ENCODE measurements around the gene GRIP2.

Gene GRIP2

DNA sequence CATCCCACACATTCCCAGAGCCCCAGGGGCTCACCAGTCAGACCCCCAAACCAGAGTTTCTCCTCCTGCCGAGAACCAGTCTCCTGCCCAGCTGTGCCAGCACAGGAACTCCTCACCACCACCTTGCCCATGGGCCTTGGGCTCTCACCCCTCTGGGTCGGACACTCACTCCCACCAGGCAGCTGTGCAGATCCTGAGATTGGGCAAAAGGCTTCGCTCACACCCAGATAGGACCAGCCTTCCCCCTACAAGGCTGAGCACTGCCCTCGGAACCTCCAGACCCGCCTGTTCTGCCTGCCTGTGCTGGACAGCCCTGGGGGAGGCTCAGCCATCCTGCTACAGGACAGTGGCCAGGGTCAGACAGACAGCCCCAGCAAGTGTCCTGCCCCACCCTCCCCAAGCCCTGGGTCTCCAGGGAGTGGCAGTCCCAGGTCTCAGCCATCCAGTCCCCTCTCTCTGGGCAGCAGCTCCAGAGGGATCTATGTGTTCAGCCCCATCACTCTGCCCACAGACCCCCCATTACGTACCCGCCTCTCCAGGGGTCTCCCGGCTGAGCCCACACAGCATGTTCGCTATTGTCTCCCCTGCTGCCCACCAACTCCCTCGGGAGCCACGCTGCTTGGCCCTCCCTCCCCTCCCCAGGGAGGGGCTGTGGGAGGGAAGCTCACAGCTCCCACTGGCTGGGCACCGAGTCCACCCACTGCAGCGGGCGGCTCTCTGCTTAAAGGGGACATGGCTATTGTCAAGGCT is at the start of gene GRIP2:
Gene GRIP2, minus strand, starts transcription at position 601 of the 750 bp plus-strand sequence. Its CDS starts 34 bp downstream, at position 567.
- DNase-seq: no peak

DNA sequence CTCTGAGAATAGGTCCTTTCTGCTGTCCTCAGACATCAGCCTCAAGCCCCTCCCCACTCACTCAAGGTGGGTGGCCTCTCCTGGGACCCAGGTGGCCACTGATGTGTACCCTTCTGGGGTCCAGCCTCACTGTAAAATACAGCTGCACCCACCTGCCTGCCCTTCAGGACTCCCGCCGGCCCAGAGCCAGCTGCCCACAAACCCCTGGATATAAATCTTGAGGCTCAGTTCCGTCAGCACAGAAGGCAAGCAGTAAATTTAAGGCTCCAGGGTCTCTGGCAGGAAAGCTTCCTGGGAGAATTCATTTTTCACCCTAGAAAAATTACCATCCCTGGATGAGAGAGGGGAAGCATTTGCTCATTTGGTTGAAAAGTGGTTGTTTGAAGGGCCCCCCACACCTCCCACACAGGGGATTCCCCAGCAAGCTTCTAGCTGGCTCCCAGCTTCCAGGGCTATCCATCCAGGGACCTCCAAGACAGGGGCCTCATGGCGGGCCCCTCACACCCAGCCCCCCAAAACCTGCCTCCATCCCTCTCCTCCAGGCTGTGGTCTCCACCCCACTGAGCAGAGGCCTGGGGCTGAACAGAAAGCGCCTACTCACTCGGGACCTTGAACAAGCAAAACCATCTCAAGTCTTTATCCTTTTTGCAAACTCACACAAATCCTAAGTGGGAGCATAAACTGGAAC is 48.4 kb upstream of the GRIP2 start:
- DNase-seq: no peak

More for the DNA sequence above, at the start of gene GRIP2:
- no peak for ATAC-seq

GRCh38 chr3:14587740-14588360 is 47.7 kb upstream of the GRIP2 start:
- no peak for ATAC-seq

More for the DNA sequence above, 48.4 kb upstream of the GRIP2 start:
- ATAC-seq: no peak

DNA sequence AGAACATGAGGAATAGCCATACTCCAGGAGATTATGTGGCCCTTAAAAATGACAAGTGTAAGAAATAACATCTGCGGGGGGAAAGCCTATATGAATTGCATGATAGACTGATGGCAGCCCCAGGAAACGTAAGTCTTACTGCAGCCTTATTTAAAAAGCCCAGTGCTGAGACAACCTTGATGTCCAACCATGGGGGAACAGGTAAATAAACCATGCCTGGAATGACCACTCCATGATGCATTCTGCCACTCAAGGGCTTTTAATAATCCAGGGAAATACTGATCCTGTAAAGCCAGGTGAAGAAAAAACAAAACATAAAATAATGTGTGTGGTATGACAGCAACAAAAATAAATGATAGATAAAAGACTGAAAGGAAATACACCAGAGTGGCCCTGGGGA is 46.5 kb upstream of the GRIP2 start:
- ATAC-seq (no peak), DNase-seq (no peak)

More at GRCh38 chr3:14587740-14588360, 47.7 kb upstream of the GRIP2 start:
- DNase-seq: no peak

- ATAC-seq (no peak), DNase-seq (no peak)
These were observed 43.5 kb upstream of the GRIP2 start for GRCh38 chr3:14583548-14584091.

- ATAC-seq: no peak
- no peak for DNase-seq
These were observed 41.9 kb upstream of the GRIP2 start for GRCh38 chr3:14582045-14582410.

DNA sequence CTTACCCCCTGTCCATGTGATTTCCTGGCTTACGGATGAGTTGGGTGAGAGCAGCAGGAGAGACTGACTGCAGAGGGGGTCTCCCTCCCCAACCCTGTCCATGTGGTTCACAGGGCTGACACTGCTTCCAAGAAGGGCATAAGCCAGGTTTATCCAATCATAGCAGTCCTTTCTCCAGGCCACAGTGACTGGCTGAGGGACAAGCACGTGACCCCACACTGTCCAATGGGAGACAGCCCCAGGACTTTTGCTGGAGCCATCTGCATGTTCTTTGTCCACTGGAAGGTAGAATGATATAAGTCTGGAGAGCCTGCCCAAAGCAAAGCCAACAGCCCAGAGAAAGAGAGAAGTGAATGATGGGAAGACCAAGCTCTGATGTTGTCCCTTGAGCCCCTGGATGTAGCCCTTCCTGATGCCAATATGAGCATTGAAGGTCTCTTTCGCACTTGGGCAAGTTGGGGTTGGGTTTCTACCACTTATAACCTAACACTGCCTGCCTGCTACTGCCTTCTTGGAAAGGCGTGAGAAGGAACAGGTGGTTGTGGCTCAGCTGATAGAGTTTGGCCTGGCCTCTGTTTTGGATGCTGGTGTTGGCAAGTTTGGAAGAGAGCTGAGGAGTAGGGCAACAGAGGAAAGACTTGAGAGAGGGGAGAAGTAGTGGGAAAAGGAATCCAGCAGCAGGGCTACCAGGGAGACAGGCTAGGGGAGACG is 41.3 kb upstream of the GRIP2 start:
- no peak for ATAC-seq
- no peak for DNase-seq

GRCh38 chr3:14577897-14578296 is 37.8 kb upstream of the GRIP2 start:
- no peak for ATAC-seq

GRCh38 chr3:14576163-14576562 is 36.0 kb upstream of the GRIP2 start:
- no peak for DNase-seq

More at GRCh38 chr3:14577897-14578296, 37.8 kb upstream of the GRIP2 start:
- DNase-seq: no peak

GRCh38 chr3:14574183-14574582 is 34.0 kb upstream of the GRIP2 start:
- no peak for ATAC-seq

More at GRCh38 chr3:14576163-14576562, 36.0 kb upstream of the GRIP2 start:
- no peak for ATAC-seq

DNA sequence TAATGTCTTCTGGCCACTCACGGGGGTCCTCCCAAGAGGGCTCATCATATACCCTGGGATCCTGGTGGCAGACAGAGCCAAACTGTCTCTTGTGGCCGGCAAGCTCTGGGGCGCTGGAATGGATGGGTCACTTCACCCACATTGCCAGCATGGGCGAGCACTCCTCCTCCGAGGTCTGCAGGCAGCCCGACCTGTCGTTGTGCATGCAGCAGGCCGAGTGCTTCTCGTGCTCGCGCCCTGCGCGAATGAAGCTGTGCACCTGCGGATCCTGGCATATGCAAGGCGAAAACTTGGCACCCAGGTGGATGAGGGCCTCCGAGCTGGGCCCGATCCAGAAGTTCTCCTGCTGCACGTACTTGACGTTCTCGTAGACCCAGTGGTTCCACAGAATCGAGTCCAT is 33.6 kb upstream of the GRIP2 start:
- ATAC-seq: no peak
- DNase-seq: no peak

More at GRCh38 chr3:14574183-14574582, 34.0 kb upstream of the GRIP2 start:
- DNase-seq: no peak

DNA sequence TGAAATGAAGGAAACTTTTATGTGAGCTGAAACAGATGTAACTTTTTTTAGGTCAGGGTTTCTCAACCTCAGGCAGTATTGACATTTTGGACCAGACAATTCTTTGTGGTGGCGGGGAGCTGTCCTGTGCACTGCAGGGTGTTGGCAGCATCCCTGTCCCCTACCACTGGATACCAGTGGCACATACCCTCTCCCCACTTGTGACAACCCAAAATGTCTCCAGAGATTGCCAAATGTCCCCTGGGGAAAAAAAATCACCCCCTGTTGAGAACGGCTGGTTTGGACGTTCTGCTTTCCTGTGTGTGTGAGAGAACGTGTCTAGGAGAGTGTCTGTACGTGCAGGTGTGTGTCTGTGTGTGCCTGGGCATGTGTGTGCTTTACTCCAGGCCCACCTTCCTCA is 30.7 kb upstream of the GRIP2 start:
- no peak for ATAC-seq
- DNase-seq: no peak

DNA sequence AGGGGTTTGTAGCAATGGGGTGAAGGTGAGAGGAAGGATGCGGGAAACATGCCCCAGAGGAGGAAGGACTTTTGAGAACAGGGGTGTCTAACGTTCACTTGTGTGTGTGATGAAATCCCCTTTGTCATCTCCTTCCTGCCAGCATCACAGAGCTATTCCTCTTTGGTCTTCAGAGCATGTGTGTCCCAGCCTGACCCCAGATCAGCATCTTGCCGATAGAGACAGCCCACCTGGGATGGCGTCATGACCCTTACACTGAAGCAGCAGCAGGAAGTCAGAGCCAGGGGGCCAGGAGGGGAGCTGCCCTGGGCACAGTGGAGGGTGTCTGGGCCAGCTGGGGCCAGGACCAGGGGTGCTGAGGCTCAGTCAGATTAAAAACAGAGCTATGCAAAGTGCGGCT is 29.9 kb upstream of the GRIP2 start:
- no peak for ATAC-seq

GRCh38 chr3:14569474-14570000 is 29.4 kb upstream of the GRIP2 start:
- no peak for ATAC-seq

More for the DNA sequence above, 29.9 kb upstream of the GRIP2 start:
- no peak for DNase-seq

GRCh38 chr3:14568269-14568668 is 28.1 kb upstream of the GRIP2 start:
- DNase-seq (no peak), ATAC-seq (no peak)

More at GRCh38 chr3:14569474-14570000, 29.4 kb upstream of the GRIP2 start:
- no peak for DNase-seq

- ATAC-seq (no peak), DNase-seq (no peak)
These were observed 26.7 kb upstream of the GRIP2 start for GRCh38 chr3:14566812-14567211.

DNA sequence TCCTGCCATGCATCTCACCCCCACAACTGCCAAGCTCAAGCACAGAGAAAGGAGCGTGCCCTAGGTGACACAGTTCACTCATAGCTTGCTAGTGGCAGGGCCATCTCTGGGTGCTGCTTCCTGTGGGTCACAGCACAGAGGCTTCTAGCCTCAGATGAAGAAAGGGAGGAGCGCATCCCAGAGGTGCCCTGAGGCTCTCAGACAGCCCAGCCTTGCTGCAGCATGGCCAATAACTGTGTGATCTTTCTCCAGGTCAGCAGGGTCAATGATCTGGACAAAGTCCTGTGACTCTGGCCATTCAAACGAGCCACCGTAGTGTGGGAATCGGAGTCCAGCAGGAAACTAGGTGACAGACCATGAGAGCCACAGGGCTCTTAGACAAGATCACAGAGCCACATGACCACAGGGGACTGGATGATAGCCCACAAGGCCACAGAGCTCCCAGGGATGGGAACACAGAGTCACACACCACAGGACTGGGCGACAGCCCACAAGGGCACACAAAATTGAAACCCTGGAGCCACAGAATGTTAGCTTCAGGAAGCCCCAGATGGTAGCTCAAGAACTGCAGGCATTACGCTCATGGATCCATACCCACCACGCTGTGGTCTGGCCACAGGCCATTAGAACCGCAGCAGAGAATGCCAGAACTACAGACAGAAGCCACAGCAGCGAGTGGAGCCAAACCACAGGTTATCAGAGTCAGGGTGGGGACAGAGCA is 25.9 kb upstream of the GRIP2 start:
- DNase-seq (peak; percentile 9), ATAC-seq (peak; percentile 33)

- ATAC-seq: no peak
- DNase-seq: no peak
These were observed 24.6 kb upstream of the GRIP2 start for GRCh38 chr3:14564741-14565140.

DNA sequence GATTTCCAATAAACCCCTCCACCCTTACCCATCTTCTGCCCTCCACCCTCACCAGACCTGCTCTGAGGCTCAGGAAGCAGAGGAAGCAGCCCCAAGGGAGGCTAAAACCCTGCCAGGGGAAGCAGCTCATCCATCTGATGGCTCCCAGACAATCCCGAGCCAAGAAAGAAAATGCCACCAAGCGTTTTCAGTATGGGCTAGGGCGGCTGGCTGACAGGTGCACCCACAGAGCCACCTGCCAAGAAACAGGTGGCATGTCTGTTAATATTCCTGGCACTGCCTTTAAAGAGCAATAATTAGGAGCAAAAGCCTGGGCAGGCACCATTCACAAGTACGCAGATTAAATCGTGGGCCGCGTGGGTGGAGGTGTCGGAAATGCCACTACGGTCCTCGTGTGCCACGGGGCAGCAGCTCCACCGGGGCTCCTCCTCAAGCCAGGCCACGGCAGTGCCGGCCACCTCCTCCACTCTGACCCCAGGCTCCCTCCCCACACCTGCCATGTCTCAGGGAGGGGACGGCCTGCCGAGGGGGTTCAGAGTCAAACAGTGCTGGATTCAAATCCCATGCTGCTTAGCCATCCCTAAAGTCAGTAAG is 23.9 kb upstream of the GRIP2 start:
- no peak for ATAC-seq
- DNase-seq: no peak

GRCh38 chr3:14562121-14562890 is 22.2 kb upstream of the GRIP2 start:
- no peak for DNase-seq
- ATAC-seq: no peak

Data from stimulated activated naive CD8-positive, alpha-beta T cell treated with anti-CD3 and anti-CD28 coated beads, Interleukin-15, Interleukin-2, amounts not matched to agents 100 U/mL and 50 U/mL, for 24 hours (primary cell).